Thyroid gland (tissue), 4 donors: ENCODE results near the gene DNAH17.

Experiments
- CTCF ChIP-seq, 6 experiments: fragments of 200-600 bp in 3 of 6; fragments of 450-650 bp in 3 of 6; sonication (generic) in 3 of 6; IDR thresholded peaks; one replicate each; pipeline ENCODE4 v1.5.1; 2016 to 2019; ENCODE audit warnings: antibody characterized with exemption in 6 of 6, mild to moderate bottlenecking in 2 of 6, inconsistent platforms in 1 of 6, moderate library complexity in 1 of 6
- POLR2A ChIP-seq, 2 donors: fragments of 450-650 bp; IDR thresholded peaks; one replicate each; pipeline ENCODE4 v1.6.1; 2017; ENCODE audit warnings: antibody characterized with exemption in 2 of 2, mild to moderate bottlenecking in 2 of 2, moderate library complexity in 1 of 2

GRCh38 chr17:78376161-78376560, 201.0 kb downstream of the DNAH17 start:
- TF ChIP-seq POLR2A (IDR thresholded peaks at IDR 0.05) = no peak
- TF ChIP-seq CTCF (IDR thresholded peaks at IDR 0.05) = no peak
